ENCODE data around the gene THSD7A. TPM values are rescaled to one million over a fixed set of nuclear protein-coding genes. Genes with fewer than 3 reads are reported as not detected.

Gene THSD7A
- total RNA-seq, 1 donor from 2014 or later: 0.35 TPM

DNA sequence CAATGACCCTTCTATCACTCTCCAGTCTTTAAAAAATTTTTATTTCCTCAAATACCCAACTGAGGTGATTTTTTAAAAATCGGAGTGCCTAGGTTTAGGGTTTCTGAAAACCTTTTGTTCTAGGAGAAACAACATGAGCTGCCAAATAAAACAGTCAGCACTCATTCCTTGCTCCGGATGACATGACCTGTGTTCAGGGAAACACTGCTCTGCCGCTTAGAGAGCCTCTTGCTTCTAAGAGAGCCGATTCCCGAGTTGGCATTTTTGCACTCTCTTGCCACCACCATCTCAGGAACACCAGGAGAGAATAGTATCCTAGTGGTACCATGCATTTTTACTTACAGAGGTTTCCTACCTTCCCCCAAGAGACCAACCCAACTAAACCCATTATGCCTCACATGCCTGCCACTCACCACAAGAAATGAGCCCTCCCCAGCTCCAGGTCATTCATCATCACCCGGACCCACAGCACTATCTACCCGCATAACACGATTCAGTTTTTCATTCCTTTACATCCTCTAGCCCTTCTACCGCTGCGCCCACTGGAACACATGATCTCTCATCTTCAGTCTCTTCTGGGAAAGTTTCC is 365.4 kb downstream of the THSD7A start:
- Mint-ChIP-seq H3K4me1 (ENCODE audit: low read depth) (no peaks in the 10 kb centered on the region), H3K27me3 (ENCODE audit: low read depth) (peaks cover 4% of the 10 kb centered on the region), H3K36me3 (ENCODE audit: low read depth) (no peaks in the 10 kb centered on the region), H3K9me3 (ENCODE audit: low read depth) (no peaks in the 10 kb centered on the region), H3K27ac (ENCODE audit: unreplicated experiment) (no peak overlapping the region), H3K4me3 (ENCODE audit: unreplicated experiment) (no peak overlapping the region)
- TF ChIP-seq, protein P1, sequence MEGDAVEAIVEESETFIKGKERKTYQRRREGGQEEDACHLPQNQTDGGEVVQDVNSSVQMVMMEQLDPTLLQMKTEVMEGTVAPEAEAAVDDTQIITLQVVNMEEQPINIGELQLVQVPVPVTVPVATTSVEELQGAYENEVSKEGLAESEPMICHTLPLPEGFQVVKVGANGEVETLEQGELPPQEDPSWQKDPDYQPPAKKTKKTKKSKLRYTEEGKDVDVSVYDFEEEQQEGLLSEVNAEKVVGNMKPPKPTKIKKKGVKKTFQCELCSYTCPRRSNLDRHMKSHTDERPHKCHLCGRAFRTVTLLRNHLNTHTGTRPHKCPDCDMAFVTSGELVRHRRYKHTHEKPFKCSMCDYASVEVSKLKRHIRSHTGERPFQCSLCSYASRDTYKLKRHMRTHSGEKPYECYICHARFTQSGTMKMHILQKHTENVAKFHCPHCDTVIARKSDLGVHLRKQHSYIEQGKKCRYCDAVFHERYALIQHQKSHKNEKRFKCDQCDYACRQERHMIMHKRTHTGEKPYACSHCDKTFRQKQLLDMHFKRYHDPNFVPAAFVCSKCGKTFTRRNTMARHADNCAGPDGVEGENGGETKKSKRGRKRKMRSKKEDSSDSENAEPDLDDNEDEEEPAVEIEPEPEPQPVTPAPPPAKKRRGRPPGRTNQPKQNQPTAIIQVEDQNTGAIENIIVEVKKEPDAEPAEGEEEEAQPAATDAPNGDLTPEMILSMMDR (IDR thresholded peaks at IDR 0.05): no peak
- no peak for DNase-seq (ENCODE audit: low spot score)

DNA sequence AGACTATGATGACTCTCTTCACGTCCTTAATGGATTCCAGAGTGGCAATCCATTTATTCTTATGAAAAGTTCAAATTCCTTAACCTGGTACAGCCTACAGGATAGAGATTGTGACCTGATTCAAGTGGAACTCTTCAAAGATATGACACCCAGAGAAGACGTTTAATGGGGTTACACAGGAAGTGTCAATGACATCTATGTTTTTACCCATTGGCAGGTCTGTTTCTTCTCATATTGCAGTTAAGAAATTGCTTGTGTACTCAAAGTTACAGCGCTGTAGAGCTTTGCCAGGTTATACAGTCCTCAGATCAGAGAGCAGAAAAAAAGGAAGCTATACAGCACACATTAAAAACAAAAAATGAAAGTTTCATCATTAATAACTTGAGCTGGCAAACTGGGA is 367.4 kb downstream of the THSD7A start:
- Mint-ChIP-seq H3K4me3 (ENCODE audit: unreplicated experiment) (no peak overlapping the region), H3K9me3 (ENCODE audit: low read depth) (no peaks in the 10 kb centered on the region), H3K27me3 (ENCODE audit: low read depth) (peaks cover 4% of the 10 kb centered on the region), H3K27ac (ENCODE audit: unreplicated experiment) (no peak overlapping the region), H3K4me1 (ENCODE audit: low read depth) (no peaks in the 10 kb centered on the region), H3K36me3 (ENCODE audit: low read depth) (no peaks in the 10 kb centered on the region)
- TF ChIP-seq, protein P1 (IDR thresholded peaks at IDR 0.05): no peak
- DNase-seq (ENCODE audit: low spot score): no peak

DNA sequence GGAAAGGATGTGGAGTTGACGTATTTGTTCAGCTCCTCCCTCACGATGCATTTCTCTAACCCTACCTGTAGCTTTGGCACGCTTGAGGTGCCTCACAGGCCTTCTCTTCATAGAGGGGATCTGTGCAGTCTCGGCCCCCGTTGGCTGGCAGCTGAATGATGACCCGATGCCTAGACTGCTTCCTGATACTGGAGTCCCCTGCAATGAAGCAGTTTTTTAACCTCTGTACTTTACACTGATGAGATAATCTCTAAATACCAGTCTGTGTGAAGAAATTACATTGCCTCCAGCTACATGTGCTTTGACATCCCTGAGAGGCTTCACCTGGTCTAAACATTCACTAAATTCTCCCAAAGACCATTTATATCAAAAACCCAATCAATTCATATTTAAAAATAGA is 370.1 kb downstream of the THSD7A start:
- Mint-ChIP-seq H3K4me1 (ENCODE audit: low read depth) (peaks cover 5% of the 10 kb centered on the region), H3K4me3 (ENCODE audit: unreplicated experiment) (no peak overlapping the region), H3K36me3 (ENCODE audit: low read depth) (no peaks in the 10 kb centered on the region), H3K27ac (ENCODE audit: unreplicated experiment) (no peak overlapping the region), H3K27me3 (ENCODE audit: low read depth) (peaks cover 4% of the 10 kb centered on the region), H3K9me3 (ENCODE audit: low read depth) (no peaks in the 10 kb centered on the region)
- TF ChIP-seq, protein P1 (IDR thresholded peaks at IDR 0.05): no peak
- DNase-seq (ENCODE audit: low spot score): no peak

DNA sequence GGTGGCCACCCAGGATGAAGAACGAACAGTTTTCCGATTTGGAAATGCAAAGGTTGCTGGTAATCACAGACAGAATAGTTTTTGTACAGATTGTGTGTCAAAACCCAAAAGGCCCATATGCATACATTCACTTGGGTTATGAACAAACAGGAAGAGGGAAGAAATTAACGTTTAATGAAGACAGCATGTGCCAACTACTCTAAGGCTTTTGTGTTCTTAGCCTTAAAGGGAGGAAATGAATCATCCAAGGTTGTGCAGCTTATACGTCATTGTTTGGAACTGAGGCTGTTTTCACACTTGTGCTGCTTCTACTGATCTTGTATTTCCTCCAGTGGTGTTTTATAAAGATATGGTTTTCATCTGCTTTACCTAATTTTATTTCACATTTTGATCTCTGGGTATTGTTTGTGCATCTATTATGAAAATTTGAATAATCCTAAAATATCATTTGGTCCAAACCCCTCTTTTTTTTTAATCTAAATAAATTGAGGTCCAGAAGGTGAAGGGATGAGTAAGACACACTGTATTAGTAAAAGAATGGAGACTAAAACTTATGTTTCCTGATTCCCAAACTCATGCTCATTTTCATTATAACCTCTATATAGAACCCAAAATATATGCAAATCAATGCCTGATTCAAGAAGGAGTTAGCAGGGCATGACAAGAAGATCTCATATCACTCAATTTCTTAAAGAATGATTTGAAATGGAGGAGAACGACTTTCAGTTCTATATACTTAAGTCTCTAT is 373.1 kb downstream of the THSD7A start:
- peaks cover 5% of the 10 kb centered on the region for H3K4me1 Mint-ChIP-seq (ENCODE audit: low read depth)
- no peak overlapping the region for H3K27ac Mint-ChIP-seq (ENCODE audit: unreplicated experiment)
- no peak for DNase-seq (ENCODE audit: low spot score)
- no peaks in the 10 kb centered on the region for H3K36me3 Mint-ChIP-seq (ENCODE audit: low read depth)
- no peak overlapping the region for H3K4me3 Mint-ChIP-seq (ENCODE audit: unreplicated experiment)
- H3K27me3 Mint-ChIP-seq (ENCODE audit: low read depth): no peaks in the 10 kb centered on the region
- TF ChIP-seq, protein P1 (IDR thresholded peaks at IDR 0.05): no peak
- H3K9me3 Mint-ChIP-seq (ENCODE audit: low read depth): no peaks in the 10 kb centered on the region

DNA sequence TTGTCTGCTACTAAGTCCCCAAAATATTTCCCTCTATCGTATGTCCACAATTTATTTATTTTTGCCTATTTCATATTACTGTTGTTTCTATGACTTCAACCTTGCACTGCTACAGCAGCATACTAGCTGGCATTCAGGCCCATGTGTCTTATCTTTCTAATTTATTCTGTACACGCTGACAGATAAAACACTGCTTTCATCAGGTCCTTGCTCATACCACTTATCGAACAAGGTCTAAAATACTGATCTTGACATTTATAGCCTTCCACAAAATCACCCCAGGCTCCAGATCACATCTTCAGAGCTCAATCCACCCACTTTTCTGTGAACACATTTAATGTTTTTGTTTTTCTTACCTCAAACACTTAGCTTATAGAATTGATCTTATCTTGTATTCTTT is 374.6 kb downstream of the THSD7A start:
- Mint-ChIP-seq H3K9me3 (ENCODE audit: low read depth) (no peaks in the 10 kb centered on the region), H3K4me1 (ENCODE audit: low read depth) (peaks cover 5% of the 10 kb centered on the region), H3K36me3 (ENCODE audit: low read depth) (no peaks in the 10 kb centered on the region), H3K27ac (ENCODE audit: unreplicated experiment) (no peak overlapping the region), H3K4me3 (ENCODE audit: unreplicated experiment) (no peak overlapping the region), H3K27me3 (ENCODE audit: low read depth) (no peaks in the 10 kb centered on the region)
- TF ChIP-seq, protein P1 (IDR thresholded peaks at IDR 0.05): no peak
- DNase-seq (ENCODE audit: low spot score): no peak

Data from chondrocyte (in vitro differentiated cells).